HG02763 (cell line): Measurements from ENCODE around the gene KLHL29.
"Not testable (repeated sequence)": the region's sequence is repeated elsewhere in the genome, so short reads cannot be mapped to it uniquely, and the experiment has no call there.

Experiments
- ATAC-seq: cut with Tn5 transposase; IDR thresholded peaks from one replicate; pipeline ENCODE4 v1.9.1; 2021; ENCODE audit warnings: mild to moderate bottlenecking, moderate library complexity; ENCODE audit not compliant: unreplicated experiment

KLHL29 gene

GRCh38 chr2:23384551-23385343, at the start of gene KLHL29:
Gene KLHL29 (plus strand): TSS chr2:23385179. CDS start chr2:23562197, 177,018 bp downstream.
- peak; percentile 61 for ATAC-seq

DNA sequence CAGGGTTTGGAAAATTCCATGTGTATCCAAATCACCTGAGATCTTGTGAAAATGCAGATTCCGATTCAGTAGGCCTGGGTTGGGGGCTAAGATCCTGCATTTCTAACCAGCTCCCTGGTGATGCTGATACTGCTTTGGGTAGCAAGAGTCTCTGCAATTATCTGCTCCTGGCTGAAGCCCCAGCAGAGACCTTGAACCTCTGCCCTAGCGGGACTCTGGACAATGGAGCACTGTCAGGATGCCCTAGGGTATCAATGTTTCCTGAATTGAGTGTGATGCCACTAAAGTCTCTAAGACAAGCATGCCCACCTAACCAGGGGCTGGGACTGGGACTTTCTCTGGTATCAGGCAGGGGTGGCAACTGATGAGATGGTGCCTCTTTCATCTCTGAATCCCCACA, 49.4 kb upstream of the KLHL29 start:
- ATAC-seq, result no peak

GRCh38 chr2:23342075-23342474, 42.9 kb upstream of the KLHL29 start:
- no peak for ATAC-seq

GRCh38 chr2:23346029-23346428, 39.0 kb upstream of the KLHL29 start:
- no peak for ATAC-seq

- no peak for ATAC-seq
Measured at GRCh38 chr2:23346781-23347180, 38.2 kb upstream of the KLHL29 start.

DNA sequence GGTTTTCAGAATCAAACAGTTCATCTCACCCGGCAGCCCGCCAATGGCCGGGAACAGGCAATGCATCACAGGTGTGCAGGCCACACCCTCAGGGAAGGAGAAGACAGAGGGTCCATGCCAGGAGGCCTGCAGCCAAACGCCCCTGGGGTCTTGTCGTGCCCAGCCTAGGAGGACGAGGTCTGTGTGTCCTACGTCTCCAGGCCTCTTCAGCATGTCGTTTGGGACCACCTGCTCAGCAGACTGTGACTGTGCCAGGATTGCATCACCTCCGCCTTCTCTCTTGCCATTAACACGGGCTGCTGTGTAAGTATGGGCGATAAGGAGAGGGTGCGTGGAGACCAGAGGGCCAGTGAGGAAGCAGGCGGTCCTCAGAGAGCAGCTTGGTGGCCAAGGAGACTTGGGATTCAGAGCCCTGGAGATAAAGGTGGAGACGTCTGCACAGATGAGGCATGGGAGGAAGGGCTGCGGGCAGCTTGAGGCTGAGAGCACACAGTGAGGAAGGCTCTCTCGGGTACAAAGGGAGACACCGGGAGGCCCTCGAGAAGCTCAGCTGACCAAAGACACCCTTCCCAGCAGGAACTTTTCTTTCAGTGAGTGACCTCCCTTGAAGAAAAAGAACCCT, 37.4 kb upstream of the KLHL29 start:
- no peak for ATAC-seq

DNA sequence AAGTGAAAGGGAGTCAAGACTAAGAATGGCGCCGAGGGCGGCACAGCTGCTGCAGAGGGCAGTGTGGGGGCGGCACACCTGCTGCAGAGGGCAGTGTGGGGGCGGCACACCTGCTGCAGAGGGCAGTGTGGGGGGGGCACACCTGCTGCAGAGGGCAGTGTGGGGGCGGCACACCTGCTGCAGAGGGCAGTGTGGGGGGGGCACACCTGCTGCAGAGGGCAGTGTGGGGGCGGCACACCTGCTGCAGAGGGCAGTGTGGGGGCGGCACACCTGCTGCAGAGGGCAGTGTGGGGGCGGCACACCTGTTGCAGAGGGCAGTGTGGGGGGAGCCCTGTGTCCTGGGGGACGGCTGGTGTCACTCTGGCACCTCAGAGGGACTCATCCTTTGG, 36.9 kb upstream of the KLHL29 start:
- not testable (repeated sequence) for ATAC-seq

- ATAC-seq, result no peak
Measured at GRCh38 chr2:23349508-23349907, 35.5 kb upstream of the KLHL29 start.

DNA sequence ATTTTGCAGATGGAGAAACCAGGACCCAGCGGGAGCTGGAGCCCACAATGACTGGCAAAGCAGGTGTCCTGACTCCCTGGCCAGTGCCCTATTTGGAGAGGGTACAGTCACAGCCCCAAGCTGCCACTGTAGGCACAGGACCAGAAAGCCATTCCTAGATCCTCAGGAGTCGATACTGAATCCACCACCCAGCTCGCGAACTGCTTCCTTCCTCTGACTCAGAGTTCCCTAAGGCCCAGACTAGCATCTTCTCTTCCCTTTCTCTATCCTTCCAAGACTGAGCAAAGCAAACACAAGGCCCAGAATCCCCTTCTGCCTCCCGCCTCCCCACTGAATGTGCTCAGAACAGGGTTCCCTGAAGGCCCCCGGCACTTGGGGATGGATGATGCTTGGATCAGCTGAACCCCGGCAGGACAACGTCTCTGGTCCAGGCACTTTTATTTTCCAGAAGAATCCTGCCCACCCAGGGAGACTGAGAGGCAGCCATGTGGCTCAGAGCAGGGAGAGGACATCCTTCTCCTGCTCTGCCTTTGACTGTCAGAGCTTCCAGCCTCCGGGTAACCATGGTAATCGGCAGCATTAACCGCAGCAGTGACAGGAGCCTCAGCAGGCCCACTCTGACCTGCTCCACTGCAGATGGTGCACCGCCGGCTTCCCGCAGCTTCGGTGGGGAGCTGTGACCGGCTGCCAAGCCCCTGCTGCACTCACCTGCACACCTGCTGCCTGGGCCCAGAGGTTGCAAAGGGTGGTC, 34.8 kb upstream of the KLHL29 start:
- ATAC-seq, result no peak

GRCh38 chr2:23350792-23351355, 34.1 kb upstream of the KLHL29 start:
- ATAC-seq, result no peak

DNA sequence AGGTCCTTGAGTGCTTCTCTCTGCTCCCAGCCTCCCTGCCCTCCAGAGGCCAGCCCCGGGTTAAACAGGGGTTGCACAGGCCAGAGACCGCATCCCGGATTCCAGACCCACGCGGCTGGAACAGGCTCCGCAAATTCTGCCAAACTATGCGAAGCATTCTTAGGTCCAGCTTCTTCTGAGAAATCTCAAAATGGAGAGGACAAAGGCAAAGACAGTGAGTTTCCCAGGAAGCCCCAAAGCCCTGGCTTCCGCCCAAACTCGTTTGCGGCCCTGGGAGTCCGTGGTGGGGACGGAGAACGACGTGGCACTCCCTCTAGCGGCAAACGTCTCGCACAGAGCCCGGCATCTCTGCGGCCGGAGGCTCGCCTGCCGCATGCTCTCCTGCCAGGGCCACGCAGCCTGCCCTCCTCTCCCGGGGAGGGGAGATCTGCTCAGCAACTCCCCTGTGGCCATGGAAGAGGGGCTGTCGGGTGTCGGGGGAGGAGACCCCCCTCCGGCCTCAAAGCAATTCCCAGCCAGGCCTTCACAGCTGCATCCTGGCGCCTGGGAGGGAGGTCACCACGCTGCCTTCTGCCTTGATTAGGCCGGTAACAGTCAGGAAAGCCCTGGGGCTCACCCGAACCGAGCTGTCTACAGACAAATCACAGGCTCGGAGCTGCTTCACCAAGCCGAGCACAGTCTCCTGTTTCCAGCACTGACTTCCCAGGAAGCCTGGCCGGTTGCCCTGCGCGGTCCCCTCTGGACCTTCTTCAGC, 33.4 kb upstream of the KLHL29 start:
- ATAC-seq, result peak; percentile 81

DNA sequence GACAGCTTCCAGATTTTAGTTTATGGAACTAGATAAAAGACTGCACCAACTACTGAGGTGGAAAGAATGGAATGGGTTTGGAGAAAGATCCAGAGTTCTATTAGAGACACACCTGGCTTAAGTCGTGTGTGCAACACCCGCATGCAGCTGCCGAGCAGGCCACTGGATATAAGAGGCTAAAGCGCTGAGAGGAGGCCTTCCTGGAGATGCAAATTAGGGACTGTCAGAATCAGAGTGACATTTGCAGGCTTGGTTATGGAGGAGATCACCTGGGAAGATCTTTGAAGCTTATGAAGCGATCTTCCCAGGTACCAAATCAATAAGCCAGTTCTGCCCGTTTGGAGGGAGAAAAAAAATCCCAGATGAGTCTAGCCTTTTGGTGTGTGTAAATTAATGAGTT, 30.4 kb upstream of the KLHL29 start:
- peak; percentile 74 for ATAC-seq

GRCh38 chr2:23355001-23355400, 30.0 kb upstream of the KLHL29 start:
- no peak for ATAC-seq

GRCh38 chr2:23356711-23357110, 28.3 kb upstream of the KLHL29 start:
- no peak for ATAC-seq

DNA sequence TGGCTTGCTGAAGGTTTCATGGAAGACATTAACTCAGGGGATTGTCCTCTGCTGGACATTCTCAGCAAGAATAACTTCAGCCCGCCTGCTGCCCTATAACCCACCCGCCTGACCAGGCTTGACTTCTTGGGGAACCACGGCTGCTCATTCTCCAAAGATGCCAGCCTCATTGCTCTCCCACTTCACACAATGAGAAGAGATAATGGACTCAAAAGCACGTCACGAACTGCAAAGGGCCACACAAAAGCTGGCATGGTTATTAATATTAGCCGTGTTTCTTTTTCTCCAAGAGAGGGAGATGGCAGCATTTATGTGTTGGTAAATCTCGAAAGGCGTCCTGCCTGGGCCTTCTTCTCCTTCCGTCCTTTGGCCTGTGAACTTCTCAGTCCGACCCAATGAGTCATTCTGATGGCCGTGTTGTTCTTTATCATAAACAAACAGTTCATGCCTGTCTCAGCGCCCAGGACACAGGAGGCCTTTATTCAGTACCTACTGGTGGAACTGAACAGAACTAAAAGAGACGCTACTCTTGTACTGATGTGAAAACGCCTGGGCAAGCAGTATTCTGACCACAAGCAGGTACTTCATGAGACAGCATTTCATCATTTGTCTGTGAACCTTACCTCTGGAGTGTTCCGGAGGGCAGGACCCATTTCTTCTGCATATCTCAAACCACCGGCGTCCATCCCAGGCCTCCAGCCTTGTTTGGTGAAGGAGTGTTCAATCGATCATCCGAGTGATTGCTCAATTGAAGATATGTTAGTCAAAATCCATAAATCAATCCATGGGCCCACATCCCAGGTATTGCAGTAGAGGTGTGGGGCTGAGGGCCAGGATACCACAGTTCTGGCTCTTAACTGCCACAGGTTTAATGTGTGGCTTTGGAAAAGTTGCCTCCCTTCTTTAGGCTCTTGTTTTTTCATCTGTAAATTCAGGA, 25.1 kb upstream of the KLHL29 start:
- ATAC-seq, result no peak

GRCh38 chr2:23360571-23361125, 24.3 kb upstream of the KLHL29 start:
- ATAC-seq, result no peak

- ATAC-seq, result no peak
Measured at GRCh38 chr2:23361152-23361551, 23.8 kb upstream of the KLHL29 start.

- ATAC-seq, result no peak
Measured at GRCh38 chr2:23363268-23363667, 21.7 kb upstream of the KLHL29 start.

DNA sequence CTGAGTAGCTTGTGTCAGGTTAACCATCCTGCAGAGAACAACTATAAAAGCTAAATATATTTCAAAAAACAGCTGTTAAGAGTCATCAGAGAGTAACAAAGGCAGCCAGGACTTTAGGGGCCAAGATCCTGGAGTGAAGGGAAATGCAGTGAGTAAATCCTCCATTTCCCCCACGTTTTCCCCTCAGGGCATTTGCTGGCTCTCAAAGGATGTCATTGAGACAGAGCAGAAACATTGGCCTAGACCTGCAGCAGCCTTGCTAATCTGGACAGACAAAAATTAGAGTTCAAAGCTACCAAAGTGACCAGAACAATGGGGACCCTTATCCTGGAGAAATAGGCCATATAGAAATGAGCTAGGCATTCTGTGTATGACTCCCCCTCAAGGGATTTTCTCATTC, 21.1 kb upstream of the KLHL29 start:
- no peak for ATAC-seq
